K562 treated with DMSO at 1 percent for 48 hours (cell line): Measurements from ENCODE around the gene TOMM40L. TPM values are rescaled to one million over a fixed set of nuclear protein-coding genes. Genes with fewer than 3 reads are reported as not detected.

ENCODE experiments used
- total RNA-seq: library from RNA; unstranded; fragments of 300-600 nt; gene quantifications from 2 replicates; pipeline ENCODE4 v1.2.3, GENCODE V29; 2022; ENCODE audit warnings: low replicate concordance; ENCODE audit errors: extremely low read depth

The TOMM40L gene
- not detected in 2 replicates for total RNA-seq

DNA sequence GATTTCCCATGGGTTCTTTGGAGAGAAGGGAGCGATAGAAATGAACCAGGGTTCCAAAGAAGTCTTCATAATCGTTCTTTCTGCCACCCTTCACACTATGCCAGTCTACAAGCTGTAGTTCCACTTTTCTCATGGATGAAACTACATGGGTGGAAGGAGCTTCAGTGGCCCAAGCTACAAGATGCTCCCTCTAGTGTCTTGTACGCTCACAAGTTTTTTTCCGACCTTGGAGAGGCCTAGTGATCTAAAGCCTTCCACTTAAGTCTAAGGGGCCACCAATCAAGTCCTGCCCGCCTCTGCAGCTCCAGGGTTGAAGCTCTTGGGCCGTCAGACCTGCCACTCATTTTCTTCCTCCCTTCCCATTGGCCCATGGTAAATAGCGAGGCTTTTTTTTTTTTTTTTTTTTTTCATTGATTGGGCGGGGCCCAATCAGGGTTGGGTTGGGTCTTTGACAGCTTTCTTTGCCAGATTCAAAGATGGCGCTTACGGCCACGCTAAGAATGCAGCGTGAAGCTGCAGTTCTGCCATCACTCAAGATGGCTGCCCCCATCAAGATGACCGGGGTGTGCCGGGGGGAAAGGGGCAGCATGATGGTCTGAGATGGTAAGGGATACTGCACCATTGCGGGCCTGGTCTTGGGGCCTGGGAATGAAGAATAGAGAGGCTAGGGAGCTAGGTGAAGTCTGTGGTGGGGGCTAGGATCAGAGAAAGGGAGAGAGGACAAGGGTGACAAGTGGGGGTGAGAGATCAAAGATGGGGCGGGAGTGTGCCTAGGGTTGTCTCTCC lies at the start of gene TOMM40L:
TSS of gene TOMM40L (plus strand) at position 527 of the 786 bp plus-strand sequence. CDS start 430 bp downstream, outside the sequence.

DNA sequence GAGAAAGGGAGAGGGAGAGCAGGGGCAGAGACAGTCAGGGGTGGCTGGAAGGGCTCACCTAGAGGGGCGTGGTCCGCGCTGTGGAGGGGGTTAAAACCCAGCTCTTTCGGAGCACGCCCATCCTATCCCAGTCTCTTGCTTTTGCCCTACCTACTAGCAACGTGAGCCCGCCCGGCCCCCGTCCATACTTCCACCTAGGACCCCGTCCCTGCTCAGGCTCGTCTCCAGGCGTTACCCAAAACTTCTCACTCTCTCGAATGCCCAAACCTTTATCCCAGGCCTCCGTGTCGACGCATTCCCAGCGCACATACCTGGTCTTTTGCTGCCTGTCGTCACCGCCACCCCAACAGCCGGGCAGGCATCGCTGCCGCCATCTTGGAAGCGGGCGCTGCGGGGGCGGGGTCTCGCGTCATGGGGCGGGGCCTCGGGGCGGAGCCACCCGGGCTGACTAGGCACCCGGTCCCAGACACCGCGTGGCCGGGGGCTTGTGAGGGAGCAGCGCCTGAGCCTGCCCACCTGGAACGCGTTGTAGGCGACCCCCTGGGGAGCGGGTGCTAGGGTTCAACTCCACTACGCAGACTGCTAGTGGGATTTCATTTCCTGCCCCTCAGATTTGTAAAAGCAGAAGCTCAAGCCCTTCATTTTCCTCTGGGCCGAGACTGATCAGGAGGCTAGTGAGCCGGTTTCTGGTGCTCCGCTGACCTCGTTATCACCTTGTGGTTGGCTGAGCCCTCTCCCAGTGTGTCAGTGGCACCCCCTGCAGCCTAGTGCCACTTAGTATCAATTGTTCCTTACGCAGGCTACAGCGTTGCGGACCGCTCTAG lies 48.5 kb upstream of the TOMM40L start, which contains the start of gene B4GALT3:
TSS of gene B4GALT3 (minus strand) at position 396 of the 824 bp plus-strand sequence. CDS start 1,447 bp downstream, outside the sequence.

DNA sequence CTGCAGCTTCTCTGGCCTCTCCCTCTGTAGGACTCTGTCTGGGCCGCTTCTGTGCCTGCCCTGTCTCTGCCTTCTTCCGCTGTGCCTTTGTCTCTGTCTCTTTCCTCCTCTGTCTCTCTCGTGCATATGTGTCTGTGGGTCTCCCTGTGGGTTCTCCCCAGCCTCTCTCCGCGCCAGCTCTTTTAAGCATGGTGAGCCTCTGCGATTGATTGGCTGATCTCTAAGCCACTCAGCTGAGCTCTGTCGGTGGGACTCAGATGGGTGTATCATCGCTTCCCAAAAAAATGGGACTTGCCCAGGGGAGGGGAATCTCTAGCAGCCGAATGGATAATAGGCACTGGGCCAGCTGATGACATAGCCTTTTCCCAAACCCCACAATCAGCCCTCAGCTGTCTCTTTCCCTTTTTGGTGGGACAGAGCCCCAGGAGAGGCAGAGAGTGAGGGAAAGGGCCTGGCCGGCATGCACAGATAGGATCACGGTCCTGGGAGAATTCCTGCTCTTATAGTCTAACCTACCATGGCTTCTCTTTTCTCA lies 26.9 kb upstream of the TOMM40L start, which contains the start of gene ADAMTS4:
TSS of gene ADAMTS4 (minus strand) at position 158 of the 535 bp plus-strand sequence. CDS start 427 bp downstream, outside the sequence.

DNA sequence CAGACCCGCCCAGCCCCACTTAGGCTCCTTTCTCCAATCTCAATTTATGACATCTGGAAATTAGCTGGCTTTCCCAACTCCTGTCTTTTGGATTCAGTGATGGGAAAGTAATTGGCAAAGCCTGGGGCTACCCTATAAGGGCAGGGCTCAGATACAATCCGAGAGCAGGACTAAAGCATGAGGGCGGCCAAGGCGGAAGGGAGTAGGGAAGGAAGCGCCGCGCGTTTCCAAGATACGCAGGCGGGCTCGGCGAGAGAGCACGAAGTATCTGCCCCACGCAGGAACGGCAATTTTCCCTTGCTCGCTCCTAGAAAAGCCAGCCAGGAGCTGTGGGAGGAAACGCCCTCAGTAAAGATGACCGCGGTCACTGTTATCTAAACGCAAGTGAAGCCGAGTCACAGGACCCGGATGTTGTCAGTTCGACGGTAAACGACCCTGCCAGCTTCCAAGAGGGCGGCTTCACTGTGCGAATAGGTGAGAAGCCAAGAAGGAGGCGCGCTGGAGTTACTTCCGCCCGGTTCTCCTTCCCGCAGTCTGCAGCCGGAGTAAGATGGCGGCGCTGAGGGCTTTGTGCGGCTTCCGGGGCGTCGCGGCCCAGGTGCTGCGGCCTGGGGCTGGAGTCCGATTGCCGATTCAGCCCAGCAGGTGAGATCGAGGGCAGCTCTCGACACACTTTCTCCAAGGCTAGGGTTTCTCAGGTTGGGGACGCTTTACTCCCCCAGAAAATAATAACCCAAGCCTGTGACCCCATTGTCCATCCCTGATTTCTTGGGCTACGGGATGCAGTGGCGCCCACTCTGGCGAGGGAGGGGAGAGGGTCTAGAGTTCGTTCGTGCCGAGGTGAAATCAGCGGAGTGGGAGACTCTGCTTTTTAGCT lies 23.8 kb upstream of the TOMM40L start, which contains the start of gene NDUFS2:
TSS of gene NDUFS2 (plus strand) at position 532 of the 877 bp plus-strand sequence. CDS start at position 551, 19 bp downstream.

DNA sequence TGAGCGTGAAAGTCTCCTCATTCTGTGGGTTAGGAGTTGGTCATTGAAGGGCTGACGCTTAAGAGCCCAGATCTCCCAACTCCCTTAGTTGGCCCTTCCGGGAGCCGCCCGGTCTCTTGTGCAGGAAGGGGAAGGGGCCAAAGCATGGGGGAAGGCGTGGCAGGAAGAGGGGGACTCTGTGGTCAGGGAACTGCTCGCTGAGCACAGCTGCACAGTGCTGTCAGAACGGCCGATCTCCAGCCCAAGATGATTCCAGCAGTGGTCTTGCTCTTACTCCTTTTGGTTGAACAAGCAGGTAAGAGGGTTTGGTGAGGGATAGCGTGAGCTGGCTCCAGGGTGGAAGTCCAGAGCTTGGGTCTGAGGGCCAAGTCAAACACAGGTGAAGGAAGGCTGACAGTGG lies 10.8 kb upstream of the TOMM40L start, which contains the start of gene FCER1G:
TSS of gene FCER1G (plus strand) at position 220 of the 400 bp plus-strand sequence. CDS start at position 247, 27 bp downstream.

DNA sequence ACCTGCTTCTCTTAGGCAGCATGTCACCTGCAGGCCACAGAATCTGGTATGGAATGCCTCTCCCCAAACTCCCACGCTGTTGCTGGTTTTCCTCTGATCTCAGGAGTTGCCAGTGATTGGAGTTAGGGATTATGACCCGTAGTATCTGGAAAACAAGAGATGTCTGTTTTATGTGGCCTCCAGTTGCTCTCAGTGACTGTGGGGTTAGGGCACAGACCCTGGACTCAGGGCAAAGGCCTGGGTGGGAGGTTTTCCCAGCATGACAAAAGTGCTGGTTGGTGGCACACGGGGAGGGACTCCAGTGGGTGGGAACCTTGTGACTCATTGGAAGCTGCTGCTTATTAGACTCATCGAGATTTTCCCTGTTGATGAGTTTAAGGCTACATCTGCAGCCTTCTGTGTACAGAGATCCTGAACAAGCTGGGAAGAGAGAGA lies 12.2 kb downstream of the TOMM40L start, which contains the start of gene NR1I3:
TSS of gene NR1I3 (minus strand) at position 165 of the 435 bp plus-strand sequence. CDS start 1,638 bp downstream, outside the sequence.

DNA sequence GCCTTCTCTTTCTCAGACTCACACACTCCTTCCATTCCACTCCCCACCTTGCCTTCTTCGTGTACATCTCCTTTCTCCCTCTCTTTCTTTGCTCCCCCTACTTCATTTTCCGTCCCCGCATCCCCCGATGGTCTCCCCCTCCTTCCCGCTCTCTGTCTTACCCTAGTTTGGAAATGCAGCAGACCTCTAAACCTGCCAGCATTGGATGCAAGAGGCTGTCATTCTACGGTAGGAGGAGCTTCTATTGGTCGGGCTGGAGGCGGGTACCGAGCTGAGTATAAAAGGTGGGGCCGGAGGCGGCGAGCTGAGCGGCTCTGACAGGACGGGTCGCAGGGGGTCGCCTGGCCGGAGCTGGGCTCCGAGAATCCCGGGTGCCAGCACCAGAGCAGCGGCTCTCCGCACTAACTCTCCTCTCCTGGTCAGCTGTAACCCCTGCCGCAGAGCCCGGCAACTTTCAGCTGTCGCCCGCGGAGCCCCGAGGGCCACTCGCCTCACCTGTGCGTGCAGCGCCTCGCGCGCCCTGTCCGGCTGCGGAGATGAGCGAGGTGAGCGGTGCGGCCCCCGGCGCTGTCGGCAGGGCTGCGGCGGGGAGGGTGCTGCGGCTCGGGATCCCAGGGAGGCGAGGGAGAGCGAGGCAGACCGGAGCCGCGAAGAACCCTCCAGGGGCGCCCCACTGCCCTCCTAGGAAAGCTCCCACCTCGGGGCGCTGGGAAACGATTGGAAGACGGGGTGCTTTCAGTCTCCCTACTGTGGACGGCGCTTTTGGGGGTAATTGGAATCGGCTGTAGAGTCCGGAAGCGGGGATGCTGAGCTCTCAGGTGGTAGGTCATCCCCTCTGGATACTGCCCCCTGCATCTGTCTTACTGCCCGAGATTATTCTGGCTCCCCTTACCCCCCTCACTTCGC lies 32.8 kb downstream of the TOMM40L start, which contains the start of gene PCP4L1:
TSS of gene PCP4L1 (plus strand) at position 307 of the 906 bp plus-strand sequence. CDS start at position 537, 230 bp downstream.

Other genes with a start within 250 kb of the TOMM40L start
- gene F11R, start 204.9 kb upstream of the TOMM40L start, total RNA-seq = not detected in 2 replicates
- gene TSTD1, start 187.1 kb upstream of the TOMM40L start, total RNA-seq = not detected in 2 replicates
- not detected in 2 replicates for gene USF1, start 180.1 kb upstream of the TOMM40L start, total RNA-seq
- gene ARHGAP30, start 156.2 kb upstream of the TOMM40L start, total RNA-seq = not detected in 2 replicates
- not detected in 2 replicates for gene NECTIN4, start 136.5 kb upstream of the TOMM40L start, total RNA-seq
- gene KLHDC9, start 127.7 kb upstream of the TOMM40L start, total RNA-seq = not detected in 2 replicates
- gene PFDN2, start 108.0 kb upstream of the TOMM40L start, total RNA-seq = not detected in 2 replicates
- gene NIT1, start 108.0 kb upstream of the TOMM40L start, total RNA-seq = not detected in 2 replicates
- not detected in 2 replicates for gene DEDD, start 93.4 kb upstream of the TOMM40L start, total RNA-seq
- 444 TPM in 1 of 2 replicates, not detected in the other for gene UFC1, start 72.1 kb upstream of the TOMM40L start, total RNA-seq
- not detected in 2 replicates for gene USP21, start 66.6 kb upstream of the TOMM40L start, total RNA-seq
- gene PPOX, start 59.6 kb upstream of the TOMM40L start, total RNA-seq = not detected in 2 replicates
- gene B4GALT3, start 48.6 kb upstream of the TOMM40L start, total RNA-seq = not detected in 2 replicates
- not detected in 2 replicates for gene ADAMTS4, start 27.0 kb upstream of the TOMM40L start, total RNA-seq
- not detected in 2 replicates for gene NDUFS2, start 23.7 kb upstream of the TOMM40L start, total RNA-seq
- gene FCER1G, start 10.8 kb upstream of the TOMM40L start, total RNA-seq = not detected in 2 replicates
- gene APOA2, start 2.4 kb upstream of the TOMM40L start, total RNA-seq = not detected in 2 replicates
- not detected in 2 replicates for gene NR1I3, start 12.1 kb downstream of the TOMM40L start, total RNA-seq
- not detected in 2 replicates for gene PCP4L1, start 32.7 kb downstream of the TOMM40L start, total RNA-seq
- not detected in 2 replicates for gene MPZ, start 83.9 kb downstream of the TOMM40L start, total RNA-seq
- gene SDHC, start 88.3 kb downstream of the TOMM40L start, total RNA-seq = not detected in 2 replicates
- gene CFAP126, start 141.8 kb downstream of the TOMM40L start, total RNA-seq = not detected in 2 replicates